Raji (cell line): ENCODE data around the gene FKBP5.

Experiments
- POLR2A ChIP-seq: IDR thresholded peaks from 2 replicates; pipeline ENCODE4 v1.6.1; 2011; ENCODE audit warnings: low read depth, low read length, control low read depth; ENCODE audit not compliant: insufficient read depth

Gene FKBP5

GRCh38 chr6:35599761-35600658 is 88.7 kb downstream of the FKBP5 start:
- TF ChIP-seq POLR2A: no peak

GRCh38 chr6:35596448-35597442 is 92.0 kb downstream of the FKBP5 start:
- TF ChIP-seq POLR2A: no peak

GRCh38 chr6:35594503-35595186 is 94.1 kb downstream of the FKBP5 start:
- no peak for TF ChIP-seq POLR2A

GRCh38 chr6:35592178-35592577 is 96.5 kb downstream of the FKBP5 start:
- TF ChIP-seq POLR2A: no peak

- no peak for TF ChIP-seq POLR2A
These were observed 98.1 kb downstream of the FKBP5 start for GRCh38 chr6:35590622-35591066.

GRCh38 chr6:35589904-35590303 is 98.8 kb downstream of the FKBP5 start:
- no peak for TF ChIP-seq POLR2A

- TF ChIP-seq POLR2A: no peak
These were observed 99.4 kb downstream of the FKBP5 start for GRCh38 chr6:35589201-35589739.

- TF ChIP-seq POLR2A: no peak
These were observed 101.5 kb downstream of the FKBP5 start for GRCh38 chr6:35587167-35587566.

GRCh38 chr6:35586542-35586941 is 102.2 kb downstream of the FKBP5 start:
- no peak for TF ChIP-seq POLR2A

GRCh38 chr6:35585658-35586057 is 103.1 kb downstream of the FKBP5 start:
- TF ChIP-seq POLR2A: no peak

GRCh38 chr6:35583893-35584688 is 104.6 kb downstream of the FKBP5 start:
- TF ChIP-seq POLR2A: no peak

GRCh38 chr6:35582315-35582714 is 106.4 kb downstream of the FKBP5 start:
- no peak for TF ChIP-seq POLR2A

- no peak for TF ChIP-seq POLR2A
These were observed 107.1 kb downstream of the FKBP5 start for GRCh38 chr6:35581633-35582032.

GRCh38 chr6:35580836-35581235 is 107.9 kb downstream of the FKBP5 start:
- no peak for TF ChIP-seq POLR2A

- no peak for TF ChIP-seq POLR2A
These were observed 112.0 kb downstream of the FKBP5 start for GRCh38 chr6:35576682-35577081.
